Thoracic aorta (tissue), 2 donors: ENCODE data around the gene APP. TPM values are rescaled to one million over a fixed set of nuclear protein-coding genes. Genes with fewer than 3 reads are reported as not detected.

Source experiments
- ATAC-seq: fragments of 150-250 bp; one replicate; pipeline ENCODE4 v1.8.0; 2017; ENCODE audit warnings: low read depth; ENCODE audit not compliant: insufficient number of reproducible peaks, low FRiP score
- DNase-seq: peaks from one replicate; pipeline ENCODE4 v3.0.0-alpha.2; 2020; ENCODE audit warnings: low spot score
- H3K27ac ChIP-seq, 2 donors: fragments of 200-600 bp; sonication (generic); 1 replicate in 1 of 2; 2 replicates in 1 of 2; pipeline ENCODE4 v1.5.1; 2016; ENCODE audit warnings: mild to moderate bottlenecking in 2 of 2, moderate library complexity in 2 of 2
- H3K27me3 ChIP-seq: fragments of 200-600 bp; sonication (generic); replicated peaks from 2 replicates; pipeline ENCODE4 v1.6.0; 2016; ENCODE audit warnings: mild to moderate bottlenecking; ENCODE audit not compliant: insufficient read depth
- H3K36me3 ChIP-seq: fragments of 200-600 bp; sonication (generic); one replicate; pipeline ENCODE4 v1.5.1; 2016
- H3K4me1 ChIP-seq, 2 donors: fragments of 200-600 bp; sonication (generic); 1 replicate in 1 of 2; 2 replicates in 1 of 2; pipeline versions ENCODE4 v1.5.1 to v1.6.0; 2016; ENCODE audit warnings: low read depth in 2 of 2, mild to moderate bottlenecking in 1 of 2; ENCODE audit not compliant: control insufficient read depth in 1 of 2
- H3K4me3 ChIP-seq: fragments of 200-600 bp; sonication (generic); 2 replicates; pipeline ENCODE4 v1.5.1; 2016; ENCODE audit warnings: mild to moderate bottlenecking
- H3K9me3 ChIP-seq: fragments of 200-600 bp; sonication (generic); 2 replicates; pipeline ENCODE4 v1.5.1; 2016
- total RNA-seq, 2 donors: library from RNA; depleted of rRNA; stranded (reverse); fragments of >200 nt; gene quantifications; one replicate each; pipeline versions ENCODE4 v1.1.0 to v1.2.3, GENCODE V29; 2016
- TF ChIP-seq, protein P1 (sequence below): fragments of 200-600 bp; sonication (generic); IDR thresholded peaks from one replicate; pipeline ENCODE4 v1.5.1; 2019; ENCODE audit warnings: antibody characterized with exemption

The APP gene
- total RNA-seq, 2 donors from 2014 or later = 342 to 468 TPM

DNA sequence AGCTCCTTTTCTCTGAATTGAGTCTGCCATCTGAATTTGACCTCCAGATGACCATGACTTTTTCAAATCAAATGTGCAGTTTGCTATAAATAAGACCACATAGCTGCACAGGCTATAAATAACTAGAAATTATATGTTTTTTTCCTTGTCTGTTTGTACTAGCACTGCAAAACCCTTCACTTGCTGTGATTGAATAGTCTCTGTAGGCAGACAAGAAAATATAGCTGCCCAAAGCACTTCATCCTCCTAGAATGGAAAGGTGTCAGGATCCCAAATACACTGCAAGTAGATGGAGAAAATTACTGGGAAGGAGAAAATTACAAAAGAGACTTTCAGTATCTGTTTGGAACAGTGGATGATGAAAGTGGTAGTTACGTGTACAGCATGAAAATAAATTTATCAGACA, 175.8 kb downstream of the APP start:
- Histone ChIP-seq H3K9me3 (no peaks in the 10 kb centered on the region), H3K4me1 (peaks cover 6 to 16% of the 10 kb centered on the region in 2 donors), H3K4me3 (no peak overlapping the region), H3K36me3 (peaks cover 2% of the 10 kb centered on the region), H3K27ac (no peak overlapping the region), H3K27me3 (no peaks in the 10 kb centered on the region)
- TF ChIP-seq, protein P1, sequence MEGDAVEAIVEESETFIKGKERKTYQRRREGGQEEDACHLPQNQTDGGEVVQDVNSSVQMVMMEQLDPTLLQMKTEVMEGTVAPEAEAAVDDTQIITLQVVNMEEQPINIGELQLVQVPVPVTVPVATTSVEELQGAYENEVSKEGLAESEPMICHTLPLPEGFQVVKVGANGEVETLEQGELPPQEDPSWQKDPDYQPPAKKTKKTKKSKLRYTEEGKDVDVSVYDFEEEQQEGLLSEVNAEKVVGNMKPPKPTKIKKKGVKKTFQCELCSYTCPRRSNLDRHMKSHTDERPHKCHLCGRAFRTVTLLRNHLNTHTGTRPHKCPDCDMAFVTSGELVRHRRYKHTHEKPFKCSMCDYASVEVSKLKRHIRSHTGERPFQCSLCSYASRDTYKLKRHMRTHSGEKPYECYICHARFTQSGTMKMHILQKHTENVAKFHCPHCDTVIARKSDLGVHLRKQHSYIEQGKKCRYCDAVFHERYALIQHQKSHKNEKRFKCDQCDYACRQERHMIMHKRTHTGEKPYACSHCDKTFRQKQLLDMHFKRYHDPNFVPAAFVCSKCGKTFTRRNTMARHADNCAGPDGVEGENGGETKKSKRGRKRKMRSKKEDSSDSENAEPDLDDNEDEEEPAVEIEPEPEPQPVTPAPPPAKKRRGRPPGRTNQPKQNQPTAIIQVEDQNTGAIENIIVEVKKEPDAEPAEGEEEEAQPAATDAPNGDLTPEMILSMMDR = no peak
- ATAC-seq = no peak
- DNase-seq = no peak

DNA sequence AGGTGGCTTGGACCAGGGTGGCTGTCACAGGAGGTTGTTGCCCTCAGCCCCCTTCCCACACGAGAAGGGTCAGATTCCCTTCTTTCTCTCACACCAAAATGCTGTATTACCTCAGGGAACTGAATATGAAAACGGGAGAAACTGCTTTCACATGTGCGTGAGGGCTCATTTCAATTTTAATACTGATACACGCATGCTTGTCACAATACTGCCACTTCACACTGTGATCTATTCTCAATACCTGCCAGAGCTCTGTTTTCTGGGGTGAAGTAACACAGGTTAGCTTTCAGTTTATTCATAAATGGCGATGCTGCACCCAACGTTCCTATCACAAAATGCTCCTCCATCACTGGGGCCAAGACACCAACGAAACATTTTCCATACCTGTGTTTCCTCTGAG, 181.8 kb downstream of the APP start:
- no peak for ATAC-seq
- Histone ChIP-seq H3K27me3 (no peaks in the 10 kb centered on the region), H3K9me3 (no peaks in the 10 kb centered on the region), H3K4me3 (no peak overlapping the region), H3K27ac (no peak overlapping the region), H3K36me3 (no peaks in the 10 kb centered on the region), H3K4me1 (no peaks in the 10 kb centered on the region)
- TF ChIP-seq, protein P1 = no peak
- no peak for DNase-seq

DNA sequence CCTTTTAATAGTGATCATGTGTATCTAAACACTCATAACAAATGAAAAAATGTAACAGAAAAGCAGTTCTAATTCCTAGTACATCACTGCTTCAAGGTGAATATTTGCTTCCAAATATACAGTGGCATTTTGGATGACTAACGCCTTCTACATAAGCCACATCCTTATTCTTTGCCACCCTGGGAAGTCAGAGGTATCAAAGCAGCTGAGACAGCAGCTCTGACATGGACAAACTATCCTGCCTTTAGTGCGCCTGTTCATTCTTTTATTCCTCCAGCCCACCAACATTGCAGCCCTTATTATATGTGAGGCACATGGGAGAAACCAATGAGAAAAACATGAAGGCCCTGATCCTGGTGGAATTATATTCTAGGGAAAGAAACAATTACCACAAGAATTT, 183.0 kb downstream of the APP start:
- no peaks in the 10 kb centered on the region for H3K27me3 ChIP-seq
- H3K36me3 ChIP-seq = no peaks in the 10 kb centered on the region
- H3K4me1 ChIP-seq = no peaks in the 10 kb centered on the region
- TF ChIP-seq, protein P1 = no peak
- H3K9me3 ChIP-seq = no peaks in the 10 kb centered on the region
- ATAC-seq (no peak), DNase-seq (no peak)
- H3K27ac ChIP-seq = no peak overlapping the region
- H3K4me3 ChIP-seq = no peak overlapping the region

DNA sequence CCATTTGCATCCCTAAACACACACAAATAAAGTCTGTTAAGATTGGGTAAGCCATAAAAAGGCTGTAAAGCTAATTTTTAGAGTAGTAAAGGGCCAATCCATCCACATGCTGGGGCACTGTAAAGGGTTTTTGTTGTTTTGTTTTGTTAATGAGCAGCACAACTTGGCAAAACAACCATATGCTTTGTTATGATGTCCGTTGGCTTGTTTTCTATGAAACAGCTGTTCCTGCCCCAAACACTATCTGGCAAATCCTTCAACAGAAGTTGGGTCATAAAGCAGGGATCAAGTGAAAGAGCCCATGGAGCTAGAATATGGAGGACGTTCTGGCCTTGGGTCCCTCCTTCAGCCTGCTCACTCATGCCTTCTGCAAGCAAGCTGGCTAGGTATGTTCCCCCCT, 183.6 kb downstream of the APP start:
- Histone ChIP-seq H3K36me3 (no peaks in the 10 kb centered on the region), H3K27ac (no peak overlapping the region), H3K4me1 (no peaks in the 10 kb centered on the region), H3K27me3 (no peaks in the 10 kb centered on the region), H3K9me3 (no peaks in the 10 kb centered on the region), H3K4me3 (no peak overlapping the region)
- TF ChIP-seq, protein P1 = no peak
- no peak for ATAC-seq
- no peak for DNase-seq

DNA sequence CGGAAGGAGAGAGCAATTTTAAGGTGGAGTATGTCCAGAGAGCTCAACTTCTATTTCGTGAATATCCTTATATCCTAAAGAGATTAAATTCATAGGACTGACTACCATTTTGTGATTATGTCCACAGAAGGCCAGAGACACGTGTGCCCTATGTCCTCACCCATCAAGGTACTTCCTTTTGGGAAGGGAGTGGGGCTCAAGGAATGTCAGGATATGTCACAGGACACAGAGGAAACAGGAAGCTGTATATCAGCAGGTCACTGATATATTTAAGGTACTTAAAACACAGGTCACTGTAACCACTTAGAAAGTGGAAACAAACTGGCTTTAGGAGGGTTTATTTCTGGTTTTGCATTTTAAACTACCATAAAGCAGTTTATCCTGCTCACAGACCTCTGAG, 184.6 kb downstream of the APP start:
- H3K4me3 ChIP-seq = no peak overlapping the region
- H3K9me3 ChIP-seq = no peaks in the 10 kb centered on the region
- ATAC-seq (no peak), DNase-seq (no peak)
- no peak overlapping the region for H3K27ac ChIP-seq
- no peaks in the 10 kb centered on the region for H3K27me3 ChIP-seq
- H3K36me3 ChIP-seq = no peaks in the 10 kb centered on the region
- TF ChIP-seq, protein P1 = no peak
- no peaks in the 10 kb centered on the region for H3K4me1 ChIP-seq
